T-helper 9 cell (primary cell): ENCODE measurements around the gene NAP1L4.
"Not testable (repeated sequence)": the region's sequence is repeated elsewhere in the genome, so short reads cannot be mapped to it uniquely, and the experiment has no call there.

ENCODE experiments used
- DNase-seq: peaks from one replicate; pipeline ENCODE4 v3.0.0-alpha.2; 2020

NAP1L4 gene

DNA sequence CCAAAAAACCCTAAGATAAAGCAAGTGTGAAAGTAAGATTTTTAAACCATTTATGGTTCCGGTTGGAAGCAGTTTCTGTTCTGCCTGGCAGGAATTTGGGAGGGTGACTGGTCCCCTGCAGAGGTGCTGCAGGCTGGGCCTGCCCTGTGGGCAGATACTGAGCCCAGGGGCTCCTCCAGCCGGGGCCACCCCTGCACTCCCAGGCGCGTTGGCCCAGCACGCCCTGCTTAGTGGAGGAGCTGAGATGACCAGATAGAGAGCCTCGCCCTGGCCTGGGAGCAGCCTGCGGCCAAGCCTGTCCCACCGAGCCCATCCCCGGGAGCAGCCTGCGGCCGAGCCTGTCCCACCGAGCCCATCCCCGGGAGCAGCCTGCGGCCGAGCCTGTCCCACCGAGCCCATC lies 70.9 kb downstream of the NAP1L4 start:
- DNase-seq: no peak

DNA sequence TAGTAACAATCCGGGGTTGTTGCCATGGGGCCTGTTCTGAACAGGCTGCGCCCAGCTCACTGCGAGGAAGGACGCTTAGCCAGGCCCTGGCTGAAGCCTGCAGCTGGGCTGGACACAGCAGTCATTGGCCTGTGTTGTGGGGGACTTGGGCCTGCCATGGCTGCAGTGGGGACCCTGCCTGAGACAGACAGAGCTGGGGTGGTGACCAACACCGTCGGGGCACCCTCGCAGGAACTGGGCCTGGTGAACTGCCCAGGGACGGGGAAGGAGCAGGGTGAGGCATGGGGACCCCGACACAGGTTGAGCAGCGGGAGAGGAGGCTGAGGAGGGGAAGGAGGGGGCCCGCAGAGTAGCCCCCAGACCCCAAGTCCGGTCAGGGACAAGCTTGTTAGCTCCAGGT lies 71.8 kb downstream of the NAP1L4 start:
- no peak for DNase-seq

DNA sequence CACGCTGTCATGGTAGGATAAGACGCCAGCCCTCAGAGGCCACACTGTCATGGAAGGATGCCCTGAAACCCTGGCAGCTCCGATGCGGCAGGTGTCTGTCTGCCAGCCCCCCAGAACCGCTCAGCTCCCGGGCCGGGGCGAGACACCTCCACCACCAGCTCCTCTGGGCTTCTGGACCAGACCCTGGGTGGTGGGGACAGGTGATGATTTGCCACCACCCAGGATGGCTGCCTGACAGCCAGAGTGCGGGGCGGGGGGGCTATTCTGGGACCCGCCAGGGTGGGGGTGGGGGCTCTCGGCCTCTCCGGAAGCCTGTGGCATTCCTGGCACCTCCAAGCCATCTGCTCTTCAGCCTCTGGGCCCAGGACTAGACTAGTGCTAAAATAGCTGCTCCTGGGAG lies 72.3 kb downstream of the NAP1L4 start:
- DNase-seq: no peak

DNA sequence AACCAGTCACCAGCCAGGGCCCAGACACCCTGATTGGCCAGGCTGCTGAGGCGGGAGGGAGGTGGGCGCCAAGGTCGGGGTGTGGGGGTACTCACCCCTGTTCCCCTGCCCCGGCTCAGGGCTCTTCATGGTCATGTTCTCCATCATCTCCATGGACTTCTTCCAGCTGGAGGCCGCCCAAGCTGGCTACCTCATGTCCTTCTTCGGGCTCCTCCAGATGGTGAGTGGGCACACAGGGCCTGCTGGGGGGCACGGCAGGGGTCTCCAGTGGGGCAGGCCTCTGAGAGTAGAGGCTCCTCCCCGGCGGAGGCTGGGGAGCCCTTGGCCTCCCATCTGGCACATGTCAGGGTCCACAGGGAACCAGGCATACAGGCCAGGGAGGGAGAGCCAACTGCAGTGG lies 72.9 kb downstream of the NAP1L4 start:
- DNase-seq: no peak

DNA sequence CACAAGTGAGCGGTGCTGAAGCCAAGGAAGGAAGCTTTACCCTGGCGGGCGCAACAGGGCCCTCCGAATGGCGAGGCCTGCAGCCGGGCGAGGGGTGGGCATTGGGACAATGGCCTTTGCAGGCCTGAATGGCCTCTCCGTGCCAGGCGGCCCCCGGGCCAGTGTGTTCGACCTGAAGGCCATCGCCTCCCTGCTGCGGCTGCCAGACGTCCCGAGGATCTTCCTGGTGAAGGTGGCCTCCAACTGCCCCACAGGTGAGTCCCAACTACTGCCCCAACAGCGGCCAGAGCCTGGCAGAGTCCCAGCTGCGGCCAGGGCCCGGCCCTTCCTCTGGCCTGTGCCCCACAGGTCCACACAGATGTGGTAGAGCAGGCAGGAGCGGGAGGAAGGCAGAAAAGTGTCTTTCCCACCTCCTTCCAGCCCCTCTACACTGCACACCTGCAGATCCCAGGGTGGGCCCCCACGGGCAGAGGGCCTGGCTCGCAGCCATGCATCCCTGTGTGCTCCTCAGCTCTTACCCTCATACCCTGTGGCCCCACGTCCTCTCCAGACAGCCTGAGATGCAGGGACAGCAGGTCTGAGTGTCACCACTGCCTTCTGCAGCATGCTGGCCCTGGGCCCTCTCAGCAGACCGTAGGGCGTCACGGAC lies 74.2 kb downstream of the NAP1L4 start:
- no peak for DNase-seq

DNA sequence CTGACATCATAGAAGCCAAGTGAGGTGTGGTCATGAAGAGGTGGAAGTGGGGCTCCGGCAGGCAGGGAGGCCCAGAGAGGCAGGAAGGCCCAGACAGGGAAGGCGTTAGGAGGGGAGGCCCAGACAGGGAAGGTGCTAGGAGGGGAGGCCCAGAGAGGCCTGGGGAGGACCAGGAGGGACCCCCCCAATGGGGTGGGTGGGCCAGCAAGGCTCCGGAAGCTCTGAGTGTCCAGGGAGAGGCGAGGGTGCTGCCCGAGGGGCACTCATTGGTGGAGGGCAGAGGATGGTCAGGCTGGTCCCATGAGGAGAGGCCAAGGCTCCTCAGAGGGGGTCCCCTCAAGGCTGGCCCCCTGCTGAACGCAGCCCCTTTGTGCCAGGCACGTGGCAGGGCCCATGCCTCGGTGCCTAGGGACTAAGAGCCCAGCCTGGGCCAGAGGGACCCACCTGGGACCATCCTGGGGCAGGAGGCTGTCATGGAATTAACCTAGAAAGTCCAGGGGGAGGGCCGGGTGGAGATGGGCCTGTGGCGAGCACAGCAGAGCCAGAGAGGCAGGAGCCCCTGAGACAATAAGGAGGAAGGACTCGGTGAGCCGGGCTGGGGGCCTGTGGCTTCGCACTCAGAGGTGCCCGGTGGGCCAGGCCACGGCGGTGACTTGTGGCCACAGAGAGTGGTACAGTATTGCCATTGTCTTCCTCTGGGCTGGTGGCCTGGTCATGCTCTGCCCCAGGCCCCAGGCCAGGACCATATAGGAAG lies 75.1 kb downstream of the NAP1L4 start:
- DNase-seq: no peak

DNA sequence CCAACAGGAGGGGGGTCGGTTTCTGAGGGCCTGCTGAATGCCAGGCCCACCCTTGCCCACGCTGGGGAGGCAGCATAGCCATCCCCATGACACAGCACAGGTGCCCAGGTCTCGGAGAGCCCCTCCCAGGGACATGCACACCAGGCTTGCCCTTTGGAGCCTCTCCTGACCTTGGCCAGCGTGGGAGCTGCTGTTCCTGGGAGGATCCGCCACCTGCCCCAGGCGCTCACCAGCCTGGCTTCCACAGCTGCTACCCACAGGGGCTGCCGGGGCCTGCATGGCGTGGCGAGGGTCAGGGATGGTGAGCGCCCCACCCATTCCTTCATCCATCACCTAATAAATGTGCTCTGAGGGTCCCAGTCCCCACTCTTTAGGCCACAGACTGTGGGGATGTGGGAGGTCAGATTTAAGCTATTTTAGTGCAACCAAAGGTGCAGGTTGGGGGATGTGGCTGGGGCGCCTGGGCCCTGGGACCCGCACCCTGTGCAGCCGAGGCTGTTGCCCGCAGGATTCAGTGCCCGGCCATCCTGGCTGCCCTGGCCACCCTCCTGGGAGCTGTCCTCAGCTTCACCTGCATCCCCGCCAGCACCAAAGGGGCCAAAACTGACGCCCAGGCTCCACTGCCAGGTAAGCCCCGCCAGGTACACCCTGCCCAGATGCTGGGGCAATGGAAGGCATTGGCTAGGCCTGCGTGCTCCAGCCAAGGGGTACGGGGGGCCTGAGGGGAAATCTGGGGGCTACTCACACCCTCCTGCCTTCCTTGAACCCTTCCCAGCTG lies 75.8 kb downstream of the NAP1L4 start:
- no peak for DNase-seq

DNA sequence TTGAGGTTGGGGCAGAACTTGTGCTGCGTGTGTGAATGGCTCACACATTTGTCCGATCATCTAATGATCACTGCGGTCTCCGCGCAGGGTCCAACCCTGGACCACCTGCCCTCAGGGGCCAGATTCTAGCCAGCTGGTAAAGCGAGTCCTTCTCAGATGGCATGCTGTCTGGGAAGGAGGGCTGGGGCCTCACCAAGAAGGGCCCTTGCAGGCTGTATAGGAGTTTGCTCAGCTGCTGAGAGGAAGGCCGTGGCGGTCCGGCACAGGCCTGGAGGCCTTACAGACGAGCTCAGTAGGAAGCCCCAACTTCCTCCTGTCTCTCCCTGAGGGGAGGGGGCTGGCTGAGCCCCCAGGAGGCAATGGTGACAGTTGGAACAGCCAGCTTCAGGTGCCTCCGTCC lies 76.7 kb downstream of the NAP1L4 start:
- no peak for DNase-seq

DNA sequence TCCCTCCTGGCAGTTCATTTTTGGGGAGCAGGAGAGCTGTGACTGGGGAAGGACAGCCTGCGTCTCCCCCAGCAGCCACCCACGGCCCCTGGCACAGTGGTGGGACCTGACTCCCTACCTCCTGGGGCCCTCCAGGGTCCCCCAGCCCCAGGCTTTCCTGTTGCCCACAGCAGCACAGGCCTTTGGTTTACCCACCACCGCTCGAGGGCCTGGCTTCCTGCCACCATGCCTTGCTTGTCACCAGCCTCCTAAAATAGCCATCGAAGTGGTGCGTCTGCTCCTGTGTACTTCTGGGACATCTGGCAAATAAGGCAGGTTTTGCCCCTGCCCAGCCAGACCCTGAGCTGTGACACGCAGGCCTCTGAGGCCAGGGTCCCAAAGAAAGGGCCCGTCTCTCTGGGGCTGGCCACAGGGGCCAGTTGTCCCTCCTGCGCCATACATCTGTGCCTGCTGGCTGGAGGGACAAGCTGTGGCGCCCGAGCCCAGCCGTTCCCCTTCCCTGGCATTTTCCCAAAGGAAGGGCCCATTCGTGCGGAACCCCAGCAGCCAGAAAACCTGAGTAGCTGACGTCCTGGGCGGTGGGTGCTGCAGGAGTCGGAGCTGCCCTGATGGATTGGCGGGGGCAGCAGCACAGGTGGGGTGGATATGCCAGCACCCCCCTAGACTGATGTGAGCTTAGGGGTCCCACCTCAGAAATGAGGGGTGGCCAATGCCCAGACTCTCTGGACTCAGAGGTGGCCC lies 77.5 kb downstream of the NAP1L4 start:
- DNase-seq: no peak

DNA sequence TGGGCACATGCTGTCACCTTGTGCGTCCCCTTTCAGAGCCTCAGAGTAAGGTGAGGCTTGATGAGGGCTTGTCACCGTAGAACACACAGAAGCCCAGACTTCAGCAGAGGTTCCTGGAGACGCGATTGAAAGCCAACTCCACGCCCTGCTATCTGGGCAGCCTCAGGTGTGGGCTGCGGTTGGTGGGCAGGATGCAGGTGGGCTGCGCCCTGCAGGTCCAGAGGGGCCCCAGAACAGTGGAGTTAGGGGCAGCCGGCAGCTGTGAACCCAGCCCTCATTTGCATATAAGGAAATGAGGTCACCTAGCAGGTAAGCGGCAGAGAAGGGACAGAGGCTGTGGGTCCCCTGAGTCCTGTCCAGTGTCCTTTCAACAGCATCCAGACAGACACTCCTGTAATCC lies 78.4 kb downstream of the NAP1L4 start:
- no peak for DNase-seq

DNA sequence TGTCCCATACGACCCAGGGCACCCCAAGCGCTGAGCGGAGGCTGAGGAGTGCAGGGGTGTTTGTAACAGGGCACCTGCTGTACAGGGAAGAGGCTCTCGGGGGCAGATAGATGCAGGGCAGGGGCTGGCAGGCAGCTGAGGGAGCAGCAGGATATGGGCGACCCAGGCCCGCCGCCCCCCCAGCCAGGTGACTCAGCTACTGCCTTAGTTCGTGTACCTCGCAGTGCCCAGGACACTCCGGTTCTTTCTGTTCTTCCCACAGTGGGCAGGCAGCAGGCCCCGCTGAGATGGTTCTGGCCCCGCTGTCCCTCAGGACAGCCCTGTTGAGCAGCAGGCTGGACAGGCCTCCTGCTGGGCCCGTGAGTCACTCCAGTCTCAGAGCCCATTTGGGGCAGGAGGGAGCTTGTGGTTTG lies 79.1 kb downstream of the NAP1L4 start:
- DNase-seq: no peak

DNA sequence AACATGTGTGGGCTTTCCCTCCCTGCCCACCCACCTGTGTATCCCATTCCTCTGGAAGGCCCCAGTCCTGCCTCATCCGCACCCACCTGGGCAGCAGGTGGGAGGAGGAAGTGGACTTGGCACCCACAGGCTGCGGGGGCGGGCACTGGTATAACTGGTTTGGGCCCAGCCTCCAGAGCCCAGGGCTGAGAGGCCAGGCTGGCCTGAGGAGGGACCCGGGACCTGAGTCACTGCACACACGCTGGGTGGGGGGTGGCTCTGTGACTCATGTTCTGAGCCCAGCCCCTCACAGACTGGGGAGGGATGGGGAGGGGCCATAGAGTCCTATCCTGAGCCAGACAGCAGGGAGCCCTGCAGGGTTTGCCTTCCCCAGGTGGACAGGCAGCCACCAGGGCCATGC lies 79.6 kb downstream of the NAP1L4 start:
- no peak for DNase-seq

DNA sequence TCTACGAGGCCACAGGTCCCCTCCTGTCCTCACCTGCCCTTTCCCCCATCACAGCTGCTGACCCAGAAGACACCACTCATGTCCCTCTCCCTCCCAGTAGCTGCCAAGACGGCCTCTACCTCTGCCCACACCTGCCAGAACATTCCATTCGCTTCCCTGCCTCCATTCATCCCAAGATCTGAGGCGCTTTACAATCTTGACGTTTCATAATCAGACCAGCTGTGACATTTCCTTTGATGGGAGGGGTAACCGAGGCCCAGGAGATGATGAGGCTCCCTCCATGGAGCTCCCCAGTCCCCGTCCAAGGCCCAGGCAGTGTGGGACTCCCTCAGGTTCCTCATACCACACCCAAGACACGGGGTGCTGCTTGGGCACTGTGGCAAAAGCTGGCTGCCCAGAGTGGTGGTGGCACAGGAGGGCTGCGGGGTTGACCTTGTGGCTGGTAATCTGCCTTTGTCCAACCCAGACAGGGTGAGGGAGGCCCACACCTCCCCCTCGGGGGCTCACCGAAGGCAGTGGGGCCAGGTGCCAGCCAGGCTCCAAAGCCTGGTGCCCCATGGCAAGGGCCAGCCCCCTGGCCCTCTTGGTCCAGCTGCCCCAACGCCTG lies 80.2 kb downstream of the NAP1L4 start:
- DNase-seq: no peak

DNA sequence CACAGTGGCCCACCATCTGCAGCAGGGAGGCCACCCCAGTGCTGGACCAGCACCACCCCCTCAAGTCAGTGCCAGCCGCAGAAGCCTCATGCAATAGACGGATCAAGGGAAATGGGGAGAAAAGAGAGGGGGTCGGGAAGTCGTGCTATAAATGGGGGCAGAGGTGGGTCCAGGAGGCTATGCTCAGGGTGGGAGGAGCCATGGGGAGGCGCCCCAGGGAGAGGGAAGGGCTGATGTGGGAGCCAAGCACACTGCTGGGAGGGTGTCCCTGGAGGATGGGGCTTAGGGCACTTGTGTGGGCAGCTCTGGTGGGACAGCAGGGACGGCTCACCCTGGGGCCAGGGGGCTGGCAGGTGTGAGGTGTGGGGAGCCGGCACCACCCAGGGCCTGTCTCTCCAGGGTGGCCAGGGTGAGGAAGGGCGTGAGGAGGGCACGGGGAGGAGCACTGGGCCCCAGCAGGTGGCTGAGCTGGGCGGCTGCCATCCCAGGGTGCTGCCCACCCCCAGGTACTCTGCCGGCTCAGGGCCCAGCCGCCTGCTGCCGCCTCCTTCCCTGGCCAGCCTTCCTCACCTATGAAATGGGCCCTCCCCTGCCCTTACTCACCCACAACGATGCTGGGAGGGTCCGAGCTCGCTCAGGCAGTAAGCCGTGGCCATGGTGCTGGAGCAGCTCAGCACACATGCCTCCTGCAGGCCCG lies 80.9 kb downstream of the NAP1L4 start:
- no peak for DNase-seq

DNA sequence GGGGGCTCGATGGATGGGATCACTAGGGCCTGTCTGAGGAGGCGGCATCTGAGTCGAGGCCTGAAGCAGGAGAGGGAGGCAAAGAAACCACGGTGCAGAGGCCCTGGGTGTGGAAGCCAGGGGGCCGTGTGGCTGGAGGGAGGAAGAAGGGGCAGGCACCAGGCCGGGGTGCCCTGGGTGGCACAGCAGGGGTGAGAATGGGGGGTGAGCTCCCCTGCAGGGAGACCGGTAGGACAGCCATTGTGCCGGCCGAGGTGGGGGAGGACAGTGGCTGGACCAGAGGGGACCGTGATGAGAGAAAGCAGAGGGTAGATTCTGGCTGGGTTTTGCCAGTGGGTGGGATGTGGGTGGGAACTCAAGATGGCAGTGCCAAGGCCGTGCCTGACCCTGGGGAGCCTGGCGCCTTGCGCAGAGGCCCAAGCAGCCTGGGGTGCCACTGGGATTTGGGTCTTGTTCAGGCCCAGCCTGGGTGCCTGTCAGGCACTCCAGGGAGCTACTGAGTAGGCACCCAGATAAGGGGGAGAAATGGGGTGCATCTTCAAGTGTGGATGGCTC lies 81.7 kb downstream of the NAP1L4 start:
- DNase-seq: no peak

DNA sequence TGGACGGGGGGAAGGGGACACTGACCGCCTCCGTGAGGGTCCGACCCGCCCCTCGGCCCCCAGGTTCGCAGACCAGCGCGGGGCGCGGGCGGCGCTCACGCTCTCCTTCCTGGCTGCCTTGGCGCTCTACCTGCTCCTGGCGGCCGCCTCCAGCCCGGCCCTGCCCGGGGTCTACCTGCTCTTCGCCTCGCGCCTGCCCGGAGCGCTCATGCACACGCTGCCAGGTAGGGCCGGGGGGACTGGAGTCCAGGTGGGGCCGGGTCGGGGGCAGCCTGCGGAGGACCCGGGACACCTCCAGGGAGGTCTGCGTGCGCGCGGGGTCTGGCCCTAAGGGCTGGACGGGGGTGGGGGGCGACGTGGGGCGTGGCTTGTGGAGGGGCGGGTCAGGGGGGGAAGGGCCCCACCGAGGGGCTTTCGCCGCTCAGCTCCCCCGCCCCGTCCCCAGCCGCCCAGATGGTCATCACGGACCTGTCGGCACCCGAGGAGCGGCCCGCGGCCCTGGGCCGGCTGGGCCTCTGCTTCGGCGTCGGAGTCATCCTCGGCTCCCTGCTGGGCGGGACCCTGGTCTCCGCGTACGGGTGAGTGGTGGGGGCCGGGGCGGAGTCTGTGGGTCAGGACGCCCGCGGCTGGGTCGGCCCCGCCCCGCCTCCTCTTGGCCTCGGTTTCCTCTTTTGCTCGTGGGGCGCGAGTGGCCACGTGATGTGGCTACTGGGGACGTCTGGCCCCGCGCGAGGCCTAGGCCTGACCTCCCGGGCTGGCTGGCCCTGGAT lies 82.8 kb downstream of the NAP1L4 start:
- DNase-seq: no peak

DNA sequence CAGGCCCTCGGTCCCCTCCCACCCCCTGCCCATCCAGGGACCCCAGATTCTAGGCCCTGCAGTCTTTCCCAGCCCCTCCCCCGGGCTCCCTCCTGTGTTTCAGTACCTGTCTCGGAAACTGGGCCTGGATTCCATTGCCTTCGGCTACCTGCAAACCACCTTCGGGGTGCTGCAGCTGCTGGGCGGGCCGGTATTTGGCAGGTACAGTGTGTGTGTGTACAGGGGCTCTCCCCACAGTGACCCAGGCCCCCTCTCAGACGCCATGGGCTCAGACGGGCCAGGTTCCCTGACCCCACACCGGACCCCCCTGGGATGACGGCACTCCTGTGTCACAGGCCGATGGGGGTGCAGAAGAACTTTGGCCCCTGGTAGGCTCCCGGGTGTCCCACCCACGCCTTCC lies 84.0 kb downstream of the NAP1L4 start:
- no peak for DNase-seq

DNA sequence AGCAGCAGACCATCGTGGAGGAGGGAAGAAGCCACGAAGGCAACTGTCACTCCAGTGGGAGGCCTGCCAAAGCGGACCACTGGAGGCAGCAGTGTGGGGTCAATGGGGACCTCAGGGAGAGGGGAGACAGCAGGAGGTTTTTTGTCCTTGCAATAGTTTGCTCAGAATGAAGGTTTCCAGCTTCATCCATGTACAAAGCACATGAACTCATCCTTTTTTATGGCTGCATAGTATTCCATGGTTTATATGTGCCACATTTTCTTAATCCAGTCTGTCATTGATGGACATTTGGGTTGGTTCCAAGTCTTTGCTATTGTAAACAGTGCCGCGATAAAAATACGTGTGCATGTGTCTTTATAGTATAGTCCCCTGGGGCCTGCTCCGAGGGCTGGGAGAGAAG lies 86.8 kb downstream of the NAP1L4 start:
- not testable (repeated sequence) for DNase-seq

DNA sequence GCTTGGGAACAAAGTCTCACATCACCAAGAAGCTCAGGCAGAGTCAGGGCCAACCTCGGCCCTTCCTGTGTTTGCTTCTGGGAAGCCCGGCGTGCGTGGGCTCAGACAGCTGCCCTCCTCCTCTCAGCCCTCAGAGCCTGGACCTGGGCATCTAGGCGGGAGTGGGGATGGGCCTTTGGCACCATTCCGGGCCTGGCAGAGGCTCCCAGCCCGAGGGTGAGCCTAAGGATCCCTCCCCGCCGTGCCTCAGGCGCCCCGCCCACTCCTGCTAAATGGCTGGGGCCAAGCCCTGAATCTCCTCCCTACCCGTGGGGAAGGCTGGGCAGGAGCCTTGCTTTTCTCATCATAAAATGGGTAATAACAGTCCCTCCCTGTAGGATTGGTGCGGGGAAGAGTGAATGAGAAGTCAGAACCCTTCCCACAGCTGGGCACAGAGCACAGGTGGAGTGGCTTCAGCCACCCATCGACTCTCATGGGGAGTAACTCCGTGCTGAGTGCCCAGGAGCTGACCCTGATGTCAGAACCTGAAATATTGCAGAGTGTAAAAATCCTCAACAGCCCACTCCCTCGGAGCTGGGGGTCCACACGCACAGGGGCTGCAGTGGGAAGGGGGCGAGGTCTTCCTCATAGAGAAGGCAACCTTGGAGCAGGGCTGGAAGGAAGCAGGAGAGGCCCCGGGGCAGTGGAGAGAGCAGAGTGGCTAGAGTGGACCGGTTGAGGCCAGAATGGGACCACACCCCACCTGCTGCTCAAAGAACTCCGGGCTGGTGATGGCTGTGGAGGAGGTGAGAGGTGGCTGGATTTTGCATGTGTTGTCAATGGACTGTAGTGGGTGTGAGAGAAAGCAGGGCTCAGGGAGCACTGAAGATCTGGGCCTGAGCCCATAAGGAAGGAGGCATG lies 87.7 kb downstream of the NAP1L4 start:
- DNase-seq: no peak

DNA sequence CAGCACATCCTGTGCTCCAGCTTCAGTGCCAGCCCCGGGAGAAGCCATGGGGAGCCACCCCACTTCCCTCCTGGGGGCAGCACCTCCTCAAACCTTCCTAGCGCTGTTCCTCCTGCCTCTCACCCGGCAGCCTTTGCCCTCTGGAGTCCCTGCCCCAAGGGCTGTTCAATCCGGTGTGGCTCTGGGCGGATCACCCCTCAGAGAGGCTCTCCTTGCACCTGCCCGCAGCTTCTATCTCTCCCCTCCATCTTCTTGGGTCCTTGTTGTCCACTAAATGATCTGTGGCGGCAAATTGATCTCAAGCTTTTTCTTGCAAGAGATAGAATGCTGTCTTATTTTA lies 88.5 kb downstream of the NAP1L4 start:
- no peak for DNase-seq
